Stimulated activated effector memory CD8-positive, alpha-beta T cell treated with anti-CD3 and anti-CD28 coated beads, Interleukin-12 subunit alpha, Interleukin-12 subunit beta, amount 100 ng/mL, for 72 hours (primary cell): Measurements from ENCODE around the gene INSC.
"Not testable (repeated sequence)": the region's sequence is repeated elsewhere in the genome, so short reads cannot be mapped to it uniquely, and the experiment has no call there.

Experiments
- ATAC-seq: fragments of 150-1000 bp; cut with Tn5 transposase; 2 replicates; pipeline ENCODE4 v1.10.0; 2021
- DNase-seq, 2 donors: peaks; one replicate each; pipeline ENCODE4 v3.0.0; 2021 to 2022; ENCODE audit warnings: low spot score in 2 of 2
- H3K27ac Mint-ChIP-seq: one replicate; pipeline ENCODE4 v1.8.0; 2022; ENCODE audit warnings: mild to moderate bottlenecking, mixed read lengths
- H3K36me3 Mint-ChIP-seq: one replicate; pipeline ENCODE4 v1.8.0; 2022; ENCODE audit warnings: mild to moderate bottlenecking, mixed read lengths
- H3K4me1 Mint-ChIP-seq: one replicate; pipeline ENCODE4 v1.8.0; 2022; ENCODE audit warnings: mixed read lengths
- H3K4me3 Mint-ChIP-seq: one replicate; pipeline ENCODE4 v1.8.0; 2022; ENCODE audit warnings: mild to moderate bottlenecking, mixed read lengths
- H3K9me3 Mint-ChIP-seq: one replicate; pipeline ENCODE4 v1.8.0; 2022; ENCODE audit warnings: mixed read lengths

Gene INSC

GRCh38 chr11:15114501-15115475, at the start of gene INSC:
INSC (plus strand) TSS chr11:15114923; CDS start chr11:15149175, 34,252 bp downstream.
- peak within 1 kb of the TSS; percentile 1 for H3K27ac Mint-ChIP-seq
- ATAC-seq = no peak
- peaks cover 17% of the 10 kb centered on the region for H3K4me1 Mint-ChIP-seq
- no peak for DNase-seq
- H3K9me3 Mint-ChIP-seq = no peaks in the 10 kb centered on the region
- H3K4me3 Mint-ChIP-seq = no peak within 1 kb of the TSS
- H3K36me3 Mint-ChIP-seq = no peaks in the 10 kb centered on the region

GRCh38 chr11:15069751-15070150, 45.0 kb upstream of the INSC start:
- H3K4me3 Mint-ChIP-seq, ATAC-seq, H3K9me3 Mint-ChIP-seq, H3K27ac Mint-ChIP-seq, H3K36me3 Mint-ChIP-seq, DNase-seq: not testable (repeated sequence)
- peaks cover 17% of the 10 kb centered on the region for H3K4me1 Mint-ChIP-seq

- DNase-seq (no peak), ATAC-seq (no peak)
- Mint-ChIP-seq H3K9me3 (peaks cover 5% of the 10 kb centered on the region), H3K36me3 (no peaks in the 10 kb centered on the region), H3K27ac (no peak overlapping the region), H3K4me3 (no peak overlapping the region), H3K4me1 (peaks cover 20% of the 10 kb centered on the region)
These were observed 43.0 kb upstream of the INSC start for GRCh38 chr11:15071556-15072255.

- ATAC-seq (no peak), DNase-seq (no peak)
- Mint-ChIP-seq H3K36me3 (no peaks in the 10 kb centered on the region), H3K27ac (no peak overlapping the region), H3K9me3 (peaks cover 5% of the 10 kb centered on the region), H3K4me1 (peaks cover 20% of the 10 kb centered on the region), H3K4me3 (peak overlapping the region; percentile 76)
These were observed 42.1 kb upstream of the INSC start for GRCh38 chr11:15072551-15073143.

DNA sequence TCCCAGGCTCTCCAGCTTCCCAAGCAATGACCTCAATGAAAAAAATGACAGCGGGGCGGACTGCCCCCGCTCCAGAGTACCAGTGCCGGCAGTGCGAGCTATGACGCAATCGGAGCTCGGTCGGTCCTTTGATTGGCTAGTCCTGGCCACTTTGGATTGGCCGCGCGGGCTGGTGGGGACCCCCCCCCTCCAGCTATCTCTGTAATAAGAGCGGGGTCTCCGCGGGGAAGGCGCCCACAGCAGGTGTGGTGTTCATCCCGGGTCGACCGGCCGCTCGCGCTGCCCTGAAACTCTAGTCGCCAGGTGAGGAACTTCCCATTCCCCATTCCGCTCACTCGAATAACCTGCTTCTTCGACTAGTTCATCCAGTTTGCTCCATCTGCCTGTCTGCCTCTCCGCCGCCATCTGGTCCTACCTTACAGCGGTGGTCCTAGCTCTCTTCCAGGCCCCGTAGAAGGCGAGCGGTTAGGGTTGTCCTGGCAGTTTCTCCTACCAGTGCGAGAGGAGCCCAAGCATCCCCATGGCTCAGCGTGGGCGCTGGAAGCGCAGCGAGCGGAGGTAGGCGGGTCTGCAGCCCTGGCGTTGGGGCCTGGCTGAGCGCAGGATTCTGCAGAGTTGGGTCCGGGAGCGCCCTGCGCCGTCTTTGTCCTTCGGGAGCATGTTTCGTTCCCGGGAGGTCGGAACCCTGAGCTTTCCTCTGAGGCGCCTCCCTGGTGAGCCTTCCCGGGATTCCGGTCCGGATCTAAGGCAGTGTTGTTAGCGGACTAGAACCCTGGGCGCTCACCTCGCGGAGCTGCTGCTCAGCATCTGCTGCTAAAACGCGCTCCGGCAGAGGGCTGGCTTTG, 41.1 kb upstream of the INSC start, which contains the start of gene CALCB:
Gene CALCB (plus strand): TSS at position 233 of the 845 bp plus-strand sequence. CDS start 1,126 bp downstream, outside the sequence.
- peak within 1 kb of the TSS; percentile 76 for H3K4me3 Mint-ChIP-seq
- H3K9me3 Mint-ChIP-seq = peaks cover under 1% of the 10 kb centered on the region
- DNase-seq (no peak), ATAC-seq (peak; percentile 32)
- H3K27ac Mint-ChIP-seq = no peak within 1 kb of the TSS
- peaks cover 20% of the 10 kb centered on the region for H3K4me1 Mint-ChIP-seq
- no peaks in the 10 kb centered on the region for H3K36me3 Mint-ChIP-seq

DNA sequence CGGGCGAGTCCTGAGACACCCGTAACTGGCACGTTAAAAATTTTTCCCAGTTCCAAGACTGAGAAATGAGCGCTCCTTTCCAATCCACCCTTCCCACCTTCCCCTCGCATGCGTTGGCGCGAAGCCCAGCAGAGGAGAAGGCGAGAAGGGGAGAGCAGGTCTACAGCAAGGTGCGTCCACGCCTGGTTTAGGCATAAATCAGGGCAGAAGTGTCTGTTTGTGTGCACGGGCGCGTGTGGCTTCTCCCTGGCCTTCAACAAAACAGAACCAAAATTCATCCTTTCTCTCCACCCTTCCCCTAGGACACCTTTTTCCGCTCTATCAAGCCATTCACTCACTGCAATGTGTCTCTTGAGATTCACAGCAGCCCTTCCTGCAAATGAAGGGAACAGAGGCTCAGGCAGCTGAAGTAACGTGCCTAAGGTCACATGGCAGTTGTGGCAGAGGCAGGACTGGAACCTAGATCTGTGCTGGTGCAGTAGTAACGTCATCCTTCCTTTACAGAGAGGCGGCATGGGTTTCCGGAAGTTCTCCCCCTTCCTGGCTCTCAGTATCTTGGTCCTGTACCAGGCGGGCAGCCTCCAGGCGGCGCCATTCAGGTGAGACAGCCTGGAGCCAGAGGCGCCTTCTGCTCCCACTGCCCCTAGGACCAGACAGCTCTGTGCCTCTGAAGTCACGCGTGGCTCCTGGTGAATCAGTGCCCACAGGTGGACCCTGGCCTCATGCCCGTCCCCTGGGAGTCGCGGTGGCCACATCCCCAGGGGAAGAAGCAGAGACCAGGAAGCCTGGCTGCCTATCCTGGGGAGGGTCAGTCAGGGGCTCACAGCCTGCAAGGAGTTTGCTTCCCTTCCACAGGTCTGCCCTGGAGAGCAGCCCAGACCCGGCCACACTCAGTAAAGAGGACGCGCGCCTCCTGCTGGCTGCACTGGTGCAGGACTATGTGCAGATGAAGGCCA, 40.2 kb upstream of the INSC start:
- Mint-ChIP-seq H3K4me3 (peak overlapping the region; percentile 76), H3K27ac (no peak overlapping the region), H3K4me1 (peaks cover 20% of the 10 kb centered on the region), H3K9me3 (no peaks in the 10 kb centered on the region), H3K36me3 (no peaks in the 10 kb centered on the region)
- DNase-seq (peak; percentile 86 to 95), ATAC-seq (peak; percentile 90)

DNA sequence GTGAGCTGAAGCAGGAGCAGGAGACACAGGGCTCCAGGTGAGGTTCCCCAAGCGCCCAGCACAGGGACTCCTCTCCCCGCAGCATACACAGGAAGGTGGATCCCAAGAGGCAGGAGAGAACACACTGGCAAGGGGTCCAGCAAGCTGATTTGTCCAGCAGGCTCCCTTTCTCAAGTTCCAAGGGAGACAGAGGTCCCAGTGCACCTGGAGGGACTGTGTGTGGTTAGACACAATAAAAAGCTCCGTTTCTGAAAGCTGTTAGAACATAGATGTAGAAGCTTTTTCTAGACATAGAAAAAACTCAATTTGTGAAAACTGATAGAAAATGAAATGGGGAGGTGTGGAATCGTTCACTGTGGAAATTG, 39.6 kb upstream of the INSC start:
- peaks cover 20% of the 10 kb centered on the region for H3K4me1 Mint-ChIP-seq
- DNase-seq = no peak
- H3K4me3 Mint-ChIP-seq = peak overlapping the region; percentile 76
- no peaks in the 10 kb centered on the region for H3K9me3 Mint-ChIP-seq
- ATAC-seq = no peak
- no peaks in the 10 kb centered on the region for H3K36me3 Mint-ChIP-seq
- H3K27ac Mint-ChIP-seq = no peak overlapping the region

GRCh38 chr11:15091175-15091574, 23.5 kb upstream of the INSC start:
- peak; percentile 32 for ATAC-seq
- H3K36me3 Mint-ChIP-seq = no peaks in the 10 kb centered on the region
- H3K27ac Mint-ChIP-seq = no peak overlapping the region
- no peak overlapping the region for H3K4me3 Mint-ChIP-seq
- no peaks in the 10 kb centered on the region for H3K4me1 Mint-ChIP-seq
- no peaks in the 10 kb centered on the region for H3K9me3 Mint-ChIP-seq
- no peak for DNase-seq

GRCh38 chr11:15091625-15092024, 23.1 kb upstream of the INSC start:
- Mint-ChIP-seq H3K4me1 (no peaks in the 10 kb centered on the region), H3K27ac (no peak overlapping the region), H3K9me3 (no peaks in the 10 kb centered on the region), H3K4me3 (no peak overlapping the region), H3K36me3 (no peaks in the 10 kb centered on the region)
- ATAC-seq (no peak), DNase-seq (no peak)

- no peaks in the 10 kb centered on the region for H3K36me3 Mint-ChIP-seq
- no peak overlapping the region for H3K4me3 Mint-ChIP-seq
- H3K4me1 Mint-ChIP-seq = no peaks in the 10 kb centered on the region
- DNase-seq (no peak), ATAC-seq (peak; percentile 24)
- H3K9me3 Mint-ChIP-seq = no peaks in the 10 kb centered on the region
- H3K27ac Mint-ChIP-seq = no peak overlapping the region
These were observed 21.3 kb upstream of the INSC start for GRCh38 chr11:15093432-15093831.

DNA sequence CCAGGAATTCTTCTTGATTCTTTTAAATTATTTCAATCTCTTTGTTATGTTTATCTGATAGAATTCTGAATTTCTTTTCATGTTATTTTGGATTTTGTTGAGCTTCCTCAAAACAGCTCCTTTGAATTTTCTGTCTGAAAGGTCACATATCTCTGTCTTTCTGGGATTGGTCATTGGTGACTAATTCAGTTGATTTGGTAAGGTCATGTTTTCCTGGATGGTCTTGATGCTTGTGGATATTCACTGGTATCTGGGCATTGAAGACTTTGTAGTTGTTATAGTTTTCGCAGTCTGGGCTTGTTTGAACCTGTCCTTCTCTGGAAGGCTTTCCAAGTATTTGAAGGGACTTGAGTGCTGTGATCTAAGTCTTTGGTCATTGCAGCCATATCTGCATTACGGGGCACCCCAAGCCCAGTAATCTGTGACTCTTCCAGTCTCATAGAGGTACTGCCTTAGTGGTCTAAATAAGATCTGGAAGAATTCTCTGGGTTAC, 18.9 kb upstream of the INSC start:
- Mint-ChIP-seq H3K9me3 (no peaks in the 10 kb centered on the region), H3K36me3 (no peaks in the 10 kb centered on the region), H3K4me1 (no peaks in the 10 kb centered on the region), H3K4me3 (no peak overlapping the region), H3K27ac (no peak overlapping the region)
- DNase-seq = no peak
- ATAC-seq = no peak

GRCh38 chr11:15097411-15097810, 17.3 kb upstream of the INSC start:
- no peaks in the 10 kb centered on the region for H3K4me1 Mint-ChIP-seq
- H3K4me3 Mint-ChIP-seq = no peak overlapping the region
- H3K27ac Mint-ChIP-seq = no peak overlapping the region
- ATAC-seq (no peak), DNase-seq (no peak)
- H3K36me3 Mint-ChIP-seq = no peaks in the 10 kb centered on the region
- H3K9me3 Mint-ChIP-seq = no peaks in the 10 kb centered on the region

DNA sequence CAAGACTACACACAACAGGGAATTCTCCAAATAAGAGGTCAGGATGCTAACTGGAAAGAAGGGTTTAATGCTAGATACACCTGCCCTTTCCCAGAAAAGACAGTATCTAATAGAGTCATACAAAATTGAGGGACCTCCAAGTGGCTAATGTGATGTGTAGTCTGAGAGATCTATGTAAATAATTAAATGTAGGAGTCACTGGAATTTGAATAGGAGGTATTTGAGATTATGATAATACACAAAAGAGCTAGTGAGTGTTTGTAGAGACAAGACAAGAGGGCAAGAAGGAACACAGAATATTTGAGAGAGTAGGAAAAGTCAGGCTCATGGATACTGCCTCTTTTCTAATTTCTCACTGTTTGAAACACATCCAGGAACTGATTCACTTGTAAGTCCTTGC, 15.5 kb upstream of the INSC start:
- Mint-ChIP-seq H3K4me3 (no peak overlapping the region), H3K4me1 (no peaks in the 10 kb centered on the region), H3K36me3 (no peaks in the 10 kb centered on the region), H3K27ac (no peak overlapping the region), H3K9me3 (no peaks in the 10 kb centered on the region)
- ATAC-seq (no peak), DNase-seq (no peak)
